H9 (cell line): ENCODE results near the gene OR10H4. TPM values are rescaled to one million over a fixed set of nuclear protein-coding genes. Genes with fewer than 3 reads are reported as not detected.

Source experiments
- DNase-seq: peaks from one replicate; pipeline ENCODE4 v3.0.0-alpha.2; 2017
- H2AFZ ChIP-seq: one replicate; pipeline ENCODE4 v1.6.1; 2013; ENCODE audit warnings: mild to moderate bottlenecking, low read length, control low read depth, moderate library complexity
- H2AK5ac ChIP-seq: 2 replicates; pipeline ENCODE4 v1.6.1; 2013; ENCODE audit warnings: low read length, control low read depth, mixed read lengths; ENCODE audit not compliant: insufficient read length
- H2BK120ac ChIP-seq: one replicate; pipeline ENCODE4 v1.6.1; 2013; ENCODE audit warnings: low read depth, mild to moderate bottlenecking, low read length, control low read depth, inconsistent platforms; ENCODE audit not compliant: poor library complexity, severe bottlenecking
- H2BK12ac ChIP-seq: 2 replicates; pipeline ENCODE4 v1.6.1; 2013; ENCODE audit warnings: low read length, control low read depth, mixed read lengths, low read depth; ENCODE audit not compliant: insufficient read length
- H2BK15ac ChIP-seq: 2 replicates; pipeline ENCODE4 v1.6.1; 2013; ENCODE audit warnings: low read depth, low read length, control low read depth
- H2BK20ac ChIP-seq: one replicate; pipeline ENCODE4 v1.6.1; 2013; ENCODE audit warnings: low read depth, mild to moderate bottlenecking, low read length, control low read depth, inconsistent platforms; ENCODE audit not compliant: poor library complexity, severe bottlenecking
- H2BK5ac ChIP-seq: 2 replicates; pipeline ENCODE4 v1.6.1; 2013; ENCODE audit warnings: low read length, control low read depth, mixed read lengths; ENCODE audit not compliant: insufficient read length
- H3K14ac ChIP-seq: 2 replicates; pipeline ENCODE4 v1.6.1; 2013; ENCODE audit warnings: low read length, control low read depth; ENCODE audit not compliant: insufficient read depth
- H3K18ac ChIP-seq: 2 replicates; pipeline ENCODE4 v1.6.1; 2013; ENCODE audit warnings: low read depth, mild to moderate bottlenecking, mixed read lengths, low read length, control low read depth; ENCODE audit not compliant: insufficient read length
- H3K23ac ChIP-seq: 2 replicates; pipeline ENCODE4 v1.6.1; 2013; ENCODE audit warnings: low read length, control low read depth, mixed read lengths, low read depth; ENCODE audit not compliant: insufficient read length
- H3K23me2 ChIP-seq: 2 replicates; pipeline ENCODE4 v1.6.1; 2013; ENCODE audit warnings: low read depth, mild to moderate bottlenecking, mixed read lengths, low read length, control low read depth; ENCODE audit not compliant: insufficient read length, poor library complexity, severe bottlenecking
- H3K27ac ChIP-seq: 2 replicates; pipeline ENCODE4 v1.5.1; 2013; ENCODE audit warnings: low read length, control low read depth, mixed read lengths, low read depth; ENCODE audit not compliant: insufficient read length
- H3K27me3 ChIP-seq: 2 replicates; pipeline ENCODE4 v1.6.1; 2013; ENCODE audit warnings: low read length, control low read depth, inconsistent platforms; ENCODE audit not compliant: insufficient read depth
- H3K4ac ChIP-seq: 2 replicates; pipeline ENCODE4 v1.6.1; 2013; ENCODE audit warnings: low read depth, mild to moderate bottlenecking, control low read depth, inconsistent platforms, low read length, moderate library complexity
- H3K4me1 ChIP-seq: 2 replicates; pipeline ENCODE4 v1.6.1; 2013; ENCODE audit warnings: low read length, control low read depth, inconsistent platforms; ENCODE audit not compliant: insufficient read depth
- H3K4me2 ChIP-seq: 2 replicates; pipeline ENCODE4 v1.6.1; 2013; ENCODE audit warnings: low read length, control low read depth, mixed read lengths; ENCODE audit not compliant: insufficient read length, insufficient read depth
- H3K56ac ChIP-seq: 2 replicates; pipeline ENCODE4 v1.6.1; 2013; ENCODE audit warnings: low read depth, mild to moderate bottlenecking, mixed read lengths, low read length, control low read depth; ENCODE audit not compliant: insufficient read length
- H3K79me1 ChIP-seq: 2 replicates; pipeline ENCODE4 v1.6.1; 2013; ENCODE audit warnings: low read depth, mild to moderate bottlenecking, moderate library complexity, low read length, control low read depth, inconsistent platforms; ENCODE audit not compliant: insufficient read depth, poor library complexity, severe bottlenecking
- H3K79me2 ChIP-seq: 2 replicates; pipeline ENCODE4 v1.6.1; 2013; ENCODE audit warnings: low read length, control low read depth, inconsistent platforms; ENCODE audit not compliant: insufficient read depth
- H3K9ac ChIP-seq: 2 replicates; pipeline ENCODE4 v1.6.1; 2013; ENCODE audit warnings: low read length, control low read depth, mixed read lengths; ENCODE audit not compliant: insufficient read length; ENCODE audit errors: extremely low read depth
- H3K9me3 ChIP-seq: one replicate; pipeline ENCODE4 v1.6.1; 2013; ENCODE audit warnings: low read depth, low read length, inconsistent platforms; ENCODE audit not compliant: control insufficient read depth
- H3T11ph ChIP-seq: one replicate; pipeline ENCODE4 v1.6.1; 2013; ENCODE audit warnings: mild to moderate bottlenecking, low read length, control low read depth, inconsistent platforms
- H4K20me1 ChIP-seq: one replicate; pipeline ENCODE4 v1.6.1; 2013; ENCODE audit not compliant: control insufficient read depth, insufficient read length, insufficient read depth
- H4K5ac ChIP-seq: 2 replicates; pipeline ENCODE4 v1.6.1; 2013; ENCODE audit warnings: low read depth, mild to moderate bottlenecking, mixed read lengths, low read length, control low read depth; ENCODE audit not compliant: insufficient read length
- H4K8ac ChIP-seq: replicated peaks from 2 replicates; pipeline ENCODE4 v1.6.1; 2013; ENCODE audit warnings: low read length, control low read depth, mixed read lengths, low read depth; ENCODE audit not compliant: insufficient read length
- H4K91ac ChIP-seq: 2 replicates; pipeline ENCODE4 v1.6.1; 2013; ENCODE audit warnings: low read depth, mild to moderate bottlenecking, moderate library complexity, mixed read lengths, low read length, control low read depth; ENCODE audit not compliant: insufficient read length
- H3K27ac Mint-ChIP-seq, 3 experiments: 2 replicates in 2 of 3; 3 replicates in 1 of 3; pipeline ENCODE4 v1.8.0; 2020 to 2021; ENCODE audit warnings: mixed read lengths in 3 of 3, mild to moderate bottlenecking in 1 of 3, moderate library complexity in 1 of 3
- H3K27me3 Mint-ChIP-seq: 2 replicates; pipeline ENCODE4 v1.8.0; 2021; ENCODE audit warnings: low read depth, mild to moderate bottlenecking, moderate library complexity, mixed read lengths
- H3K36me3 Mint-ChIP-seq, 3 experiments: 2 replicates in 2 of 3; 3 replicates in 1 of 3; pipeline ENCODE4 v1.8.0; 2020 to 2021; ENCODE audit warnings: low read depth in 3 of 3, mixed read lengths in 3 of 3; ENCODE audit not compliant: insufficient read depth in 1 of 3
- H3K4me1 Mint-ChIP-seq, 2 experiments: 2 replicates each; pipeline ENCODE4 v1.8.0; 2020; ENCODE audit warnings: mixed read lengths in 2 of 2
- H3K4me3 Mint-ChIP-seq, 2 experiments: 2 replicates in 1 of 2; 3 replicates in 1 of 2; pipeline ENCODE4 v1.8.0; 2020 to 2021; ENCODE audit warnings: mild to moderate bottlenecking in 2 of 2, mixed read lengths in 2 of 2, moderate library complexity in 1 of 2
- H3K9me3 Mint-ChIP-seq, 2 experiments: 2 replicates in 1 of 2; 3 replicates in 1 of 2; pipeline ENCODE4 v1.8.0; 2020; ENCODE audit warnings: mild to moderate bottlenecking in 2 of 2, mixed read lengths in 2 of 2, moderate library complexity in 1 of 2
- CTCF ChIP-seq: fragments of 200-600 bp; sonication (generic); conservative IDR thresholded peaks from 3 replicates; pipeline ENCODE4 v1.8.0; 2021; ENCODE audit warnings: antibody characterized with exemption, mild to moderate bottlenecking
- WGBS: extraction: QIAGEN DNeasy Blood & Tissue Kit; methylation state at CpG from one replicate; pipeline ENCODE4 v1.1.7; 2013; ENCODE audit warnings: missing lambda C conversion rate, low lambda C conversion rate, mixed read lengths; ENCODE audit not compliant: insufficient read length; ENCODE audit errors: extremely low coverage; 5-methylcytosine and 5-hydroxymethylcytosine counted together
- total RNA-seq: library from RNA; stranded (reverse); gene quantifications from 2 replicates; pipeline ENCODE4 v1.2.1, GENCODE V29; 2021

The OR10H4 gene
- total RNA-seq, 1 experiment from 2014 or later = not detected

GRCh38 chr19:15995536-15995935 lies 46.7 kb downstream of the OR10H4 start:
- Histone ChIP-seq H3K79me2 (no peaks in the 10 kb centered on the region), H2BK20ac (no peak overlapping the region), H3K4me1 (no peaks in the 10 kb centered on the region), H2AK5ac (no peak overlapping the region), H2BK5ac (no peak overlapping the region), H3K18ac (no peak overlapping the region), H4K8ac (no peak overlapping the region), H3K4ac (no peak overlapping the region), H4K5ac (no peak overlapping the region), H4K91ac (no peak overlapping the region), H2BK15ac (no peak overlapping the region), H2AFZ (no peak overlapping the region), H3K27me3 (no peaks in the 10 kb centered on the region), H3K9ac (no peak overlapping the region), H3K23ac (no peak overlapping the region), H4K20me1 (no peaks in the 10 kb centered on the region), H3K27ac (no peak overlapping the region), H3K14ac (no peak overlapping the region), H3T11ph (no peak overlapping the region), H2BK12ac (no peak overlapping the region), H3K9me3 (peaks cover 90% of the 10 kb centered on the region), H2BK120ac (no peak overlapping the region), H3K4me2 (no peak overlapping the region), H3K23me2 (no peaks in the 10 kb centered on the region), H3K79me1 (no peaks in the 10 kb centered on the region), H3K56ac (no peak overlapping the region)
- WGBS = no CpG with 5 or more reads among the region's 6 CpGs
- H3K9me3 Mint-ChIP-seq = peaks cover 83 to 96% of the 10 kb centered on the region in 2 experiments
- H3K36me3 Mint-ChIP-seq = peaks cover 2 to 16% (median 4%) of the 10 kb centered on the region in 3 experiments; a peak in 5 of 7 replicates
- H3K4me3 Mint-ChIP-seq = no peak overlapping the region
- no peak for DNase-seq
- TF ChIP-seq CTCF = no peak
- H3K4me1 Mint-ChIP-seq = no peaks in the 10 kb centered on the region
- H3K27ac Mint-ChIP-seq = no peak overlapping the region
- no peaks in the 10 kb centered on the region; the same call in 1 of the 2 replicates for H3K27me3 Mint-ChIP-seq
